ENCODE data around the gene CAD.

Gene CAD

GRCh38 chr2:27231921-27232320, 14.8 kb downstream of the CAD start:
- no peak for DNase-seq

- no peak for DNase-seq
These were observed 16.2 kb downstream of the CAD start for GRCh38 chr2:27233341-27233740.

GRCh38 chr2:27236136-27236535, 19.0 kb downstream of the CAD start:
- DNase-seq, result no peak

GRCh38 chr2:27236626-27237025, 19.5 kb downstream of the CAD start:
- no peak for DNase-seq

- DNase-seq, result no peak
These were observed 20.3 kb downstream of the CAD start for GRCh38 chr2:27237341-27237945.

GRCh38 chr2:27238976-27239375, 21.8 kb downstream of the CAD start:
- no peak for DNase-seq

- DNase-seq, result no peak
These were observed 23.2 kb downstream of the CAD start for GRCh38 chr2:27240406-27240805.

GRCh38 chr2:27241761-27242613, 24.8 kb downstream of the CAD start:
- no peak for DNase-seq

GRCh38 chr2:27242614-27242951, 25.4 kb downstream of the CAD start:
- DNase-seq, result no peak

- no peak for DNase-seq
These were observed 26.4 kb downstream of the CAD start for GRCh38 chr2:27243391-27244130.

- no peak for DNase-seq
These were observed 27.9 kb downstream of the CAD start for GRCh38 chr2:27245116-27245515.

GRCh38 chr2:27245626-27246025, 28.5 kb downstream of the CAD start:
- no peak for DNase-seq

GRCh38 chr2:27247893-27248292, 30.7 kb downstream of the CAD start:
- no peak for DNase-seq

GRCh38 chr2:27249159-27249890, 32.2 kb downstream of the CAD start:
- no peak for DNase-seq

GRCh38 chr2:27249891-27250651, 32.9 kb downstream of the CAD start:
- no peak for DNase-seq

- no peak for DNase-seq
These were observed 33.6 kb downstream of the CAD start for GRCh38 chr2:27250652-27251379.

- DNase-seq, result no peak
These were observed 34.6 kb downstream of the CAD start for GRCh38 chr2:27251766-27252165.

GRCh38 chr2:27255187-27255586, 38.0 kb downstream of the CAD start:
- no peak for DNase-seq

GRCh38 chr2:27255660-27256059, 38.5 kb downstream of the CAD start:
- DNase-seq, result no peak

- no peak for DNase-seq
These were observed 39.8 kb downstream of the CAD start for GRCh38 chr2:27256855-27257454.

- DNase-seq, result no peak
These were observed 40.9 kb downstream of the CAD start for GRCh38 chr2:27258051-27258450.

All from SIG-M5 (cell line).